GOT3 (cell line): ENCODE results near the gene PTPMT1.

Source experiments
- DNase-seq: peaks from one replicate; lab custom pipeline; 2025; ENCODE audit warnings: mixed read lengths; lab: John Stamatoyannopoulos, UW

PTPMT1 gene

DNA sequence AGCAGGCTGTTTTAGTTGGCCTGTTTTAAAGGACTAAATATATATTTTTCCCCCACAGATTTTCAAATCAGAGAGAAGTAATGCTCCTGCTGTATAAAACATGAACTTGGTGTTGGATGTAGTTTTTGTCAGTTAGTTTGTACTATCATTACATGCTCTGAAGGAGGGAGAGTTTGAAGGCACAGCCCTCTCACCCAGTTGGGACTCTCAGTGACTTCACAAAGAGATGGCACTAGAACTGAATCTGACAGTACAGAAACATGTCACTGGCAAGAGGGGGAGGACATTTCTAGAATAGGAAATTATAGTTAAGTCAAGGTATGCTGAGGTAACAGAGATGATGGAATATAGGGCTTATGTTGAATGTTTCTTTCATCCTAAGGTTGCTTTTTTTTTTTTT lies 49.9 kb downstream of the PTPMT1 start:
- DNase-seq = no peak

DNA sequence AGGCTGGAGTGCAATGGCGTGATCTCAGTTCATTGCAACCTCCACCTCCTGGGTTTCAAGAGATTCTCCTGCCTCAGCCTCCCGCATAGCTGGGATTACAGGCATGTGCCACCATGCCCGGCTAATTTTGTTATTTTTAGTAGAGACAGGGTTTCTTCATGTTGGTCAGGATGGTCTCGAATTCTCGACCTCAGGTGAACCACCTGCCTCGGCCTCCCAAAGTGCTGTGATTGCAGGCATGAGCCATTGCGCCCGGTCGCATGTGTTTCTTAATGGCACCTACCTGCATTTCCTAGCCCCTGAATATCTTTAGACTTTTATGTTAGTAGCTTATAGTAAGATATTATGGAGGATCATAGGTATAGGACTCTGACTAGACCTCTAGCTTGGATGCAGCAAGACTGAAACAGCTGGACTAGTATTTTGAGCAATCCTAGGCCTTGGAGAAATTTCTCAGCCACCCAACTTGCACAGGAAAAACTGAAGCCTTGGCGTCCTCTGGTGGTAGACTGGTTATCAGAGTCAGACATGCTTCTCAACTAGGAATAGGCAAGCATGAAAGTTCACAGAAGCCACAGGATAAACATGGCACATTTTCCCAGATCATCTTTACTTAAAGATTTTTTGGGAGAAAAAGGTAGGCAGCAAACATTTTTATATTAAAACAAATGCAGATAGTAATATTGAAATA lies 51.5 kb downstream of the PTPMT1 start:
- DNase-seq = no peak

GRCh38 chr11:47617417-47617809 lies 52.0 kb downstream of the PTPMT1 start:
- no peak for DNase-seq

DNA sequence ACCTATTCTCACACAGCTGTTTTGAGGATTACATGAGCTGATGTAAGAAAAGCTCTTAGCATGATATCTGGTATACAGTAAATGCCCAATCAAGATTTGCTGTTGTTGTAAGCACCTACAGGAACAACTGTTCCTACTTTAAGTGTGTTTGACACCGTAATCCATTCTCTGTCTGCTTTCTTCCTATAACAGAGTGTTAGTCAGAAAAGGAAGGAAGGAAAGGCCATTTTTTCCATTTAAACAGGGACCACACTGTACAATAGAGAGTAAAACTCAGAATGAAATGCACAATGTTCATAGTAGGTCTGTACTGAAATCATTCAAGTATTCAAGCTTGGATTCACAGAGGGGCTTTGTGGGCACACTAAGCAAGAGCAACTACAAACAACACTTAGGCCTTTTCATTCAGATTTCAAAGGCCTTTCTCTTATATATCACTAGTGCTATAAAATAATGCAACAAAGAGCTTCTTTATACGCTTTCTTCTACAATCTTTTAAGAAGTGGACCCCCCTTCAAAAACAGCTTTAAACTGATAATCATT lies 55.5 kb downstream of the PTPMT1 start:
- DNase-seq = no peak
